Spleen (tissue), 11 donors: Measurements from ENCODE around the gene ZBTB7C. TPM values are rescaled to one million over a fixed set of nuclear protein-coding genes. Genes with fewer than 3 reads are reported as not detected.

Experiments
- DNase-seq: peaks from one replicate; pipeline ENCODE4 v3.0.0-alpha.2; 2020
- H3K27ac ChIP-seq, 8 donors: fragments of 200-600 bp; sonication (generic) in 7 of 8; 1 replicate in 4 of 8; 2 replicates in 4 of 8; pipeline versions ENCODE4 v1.5.0 to v1.8.0; 2016 to 2021; ENCODE audit warnings: inconsistent platforms in 4 of 8, mild to moderate bottlenecking in 4 of 8, moderate library complexity in 1 of 8
- H3K27me3 ChIP-seq, 7 donors: fragments of 200-600 bp; sonication (generic) in 6 of 7; replicated peaks in 1 of 7; 1 replicate in 4 of 7; 2 replicates in 3 of 7; pipeline versions ENCODE4 v1.5.0 to v1.8.0; 2016 to 2021; ENCODE audit warnings: inconsistent platforms in 3 of 7, mild to moderate bottlenecking in 1 of 7
- H3K36me3 ChIP-seq, 6 donors: fragments of 200-600 bp; sonication (generic) in 5 of 6; 1 replicate in 4 of 6; 2 replicates in 2 of 6; pipeline versions ENCODE4 v1.5.0 to v1.8.0; 2016 to 2021; ENCODE audit warnings: inconsistent platforms in 2 of 6
- H3K4me1 ChIP-seq, 6 donors: fragments of 200-600 bp; sonication (generic) in 5 of 6; 1 replicate in 3 of 6; 2 replicates in 3 of 6; pipeline versions ENCODE4 v1.5.0 to v1.8.0; 2016 to 2021; ENCODE audit warnings: inconsistent platforms in 3 of 6
- H3K4me3 ChIP-seq, 8 donors: fragments of 200-600 bp; sonication (generic) in 7 of 8; 1 replicate in 4 of 8; 2 replicates in 4 of 8; pipeline versions ENCODE4 v1.5.0 to v1.8.0; 2016 to 2021; ENCODE audit warnings: inconsistent platforms in 4 of 8, mild to moderate bottlenecking in 4 of 8, moderate library complexity in 2 of 8
- H3K9me3 ChIP-seq, 8 donors: fragments of 200-600 bp; sonication (generic) in 7 of 8; 1 replicate in 4 of 8; 2 replicates in 4 of 8; pipeline versions ENCODE4 v1.5.0 to v1.8.0; 2016 to 2021; ENCODE audit warnings: inconsistent platforms in 4 of 8
- POLR2A ChIP-seq, 3 donors: fragments of 450-650 bp; IDR thresholded peaks; one replicate each; pipeline ENCODE4 v1.5.1; 2017; ENCODE audit warnings: antibody characterized with exemption in 3 of 3, mild to moderate bottlenecking in 1 of 3
- POLR2AphosphoS5 ChIP-seq, 3 donors: sonication (generic); formaldehyde crosslinking; IDR thresholded peaks; one replicate each; pipeline ENCODE4 v1.5.1; 2017; ENCODE audit warnings: antibody characterized with exemption in 3 of 3
- WGBS, 5 donors: extraction: QIAGEN DNeasy Blood & Tissue Kit in 3 of 5; methylation state at CpG; one replicate each; pipeline versions ENCODE4 v1.1.5 to v1.1.7; 2013 to 2018; 5-methylcytosine and 5-hydroxymethylcytosine counted together
- intact Hi-C: fragments of 100-400 bp; cut with DNase I; formaldehyde crosslinking; loops from one replicate; pipeline ENCODE4 v1.15.0; 2023; ENCODE audit warnings: low total_unique reads
- polyA plus RNA-seq, 3 donors: library from polyadenylated mRNA; stranded (reverse); fragments of 200-250 nt; gene quantifications; one replicate each; pipeline ENCODE4 v1.2.1, GENCODE V29; 2013
- total RNA-seq, 7 donors: library from RNA; depleted of rRNA in 3 of 7; stranded (reverse); fragments of >200 nt in 3 of 7; fragmentation: NEBNext Ultra II Directional in 4 of 7; extraction: Animal tissue kit (Norgen Biotek cat#: 25700) in 4 of 7; gene quantifications; one replicate each; pipeline versions ENCODE4 v1.1.0 to v1.2.1, GENCODE V29; 2016 to 2021
- TF ChIP-seq, protein P1 (sequence below), 11 experiments: fragments of 200-600 bp in 7 of 11; fragments of 450-650 bp in 4 of 11; sonication (generic) in 4 of 11; IDR thresholded peaks in 8 of 11; conservative IDR thresholded peaks in 3 of 11; 1 replicate in 7 of 11; 2 replicates in 4 of 11; pipeline versions ENCODE4 v1.4.0 to v1.8.0; 2016 to 2021; ENCODE audit warnings: antibody characterized with exemption in 11 of 11, inconsistent platforms in 4 of 11, mild to moderate bottlenecking in 1 of 11
- donor health status: healthy with polysubstance abuse.
- donor health status: DM: no; HTN: no; CAD: no; lungs with moderate emphysema.
- donor health status: DM: no; HTN: no; CAD: no.
- donor health status: Bipolar disorder and iron deficiency.
- donor health status: healthy.
- donor health status: DM: no; HTN: no; CAD: no.
- donor health status: DM: yes; HTN: yes; CAD: no.

ZBTB7C gene
- total and polyA plus RNA-seq, 10 donors: 1.00 to 64.2 (median 18.8) TPM

DNA sequence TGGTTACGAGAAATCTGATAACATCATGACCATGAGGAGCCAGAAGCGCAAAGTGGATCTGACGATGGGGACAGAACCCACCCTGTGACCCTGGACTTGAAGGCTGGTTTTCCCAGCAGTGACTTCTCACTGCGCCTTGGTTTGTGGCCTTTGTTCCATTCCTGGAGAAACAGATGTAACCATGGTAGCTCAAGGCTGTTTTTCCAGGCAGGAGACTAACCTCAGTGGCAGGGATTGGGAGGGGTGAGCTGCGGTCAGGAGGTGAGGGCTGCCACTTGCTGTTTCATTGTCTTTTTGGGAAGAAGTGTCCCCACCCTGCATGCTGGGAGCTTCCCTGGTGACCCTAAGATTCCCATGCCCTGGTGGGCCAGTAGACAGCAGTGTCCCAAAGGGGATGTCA is 362.3 kb downstream of the ZBTB7C start:
- Histone ChIP-seq H3K27ac (no peak overlapping the region), H3K4me1 (peaks cover 0 to 13% (median 4%) of the 10 kb centered on the region in 6 donors), H3K4me3 (no peak overlapping the region), H3K27me3 (peaks cover 0 to 5% (median 0%) of the 10 kb centered on the region in 7 donors), H3K36me3 (no peaks in the 10 kb centered on the region), H3K9me3 (peaks cover 0 to 8% (median 0%) of the 10 kb centered on the region in 8 donors)
- WGBS, 5 donors: 76 to 82% (median 79%) methylated on average over 4 to 5 of the region's 5 CpGs
- intact Hi-C loops: no loop called here
- TF ChIP-seq, protein P1, sequence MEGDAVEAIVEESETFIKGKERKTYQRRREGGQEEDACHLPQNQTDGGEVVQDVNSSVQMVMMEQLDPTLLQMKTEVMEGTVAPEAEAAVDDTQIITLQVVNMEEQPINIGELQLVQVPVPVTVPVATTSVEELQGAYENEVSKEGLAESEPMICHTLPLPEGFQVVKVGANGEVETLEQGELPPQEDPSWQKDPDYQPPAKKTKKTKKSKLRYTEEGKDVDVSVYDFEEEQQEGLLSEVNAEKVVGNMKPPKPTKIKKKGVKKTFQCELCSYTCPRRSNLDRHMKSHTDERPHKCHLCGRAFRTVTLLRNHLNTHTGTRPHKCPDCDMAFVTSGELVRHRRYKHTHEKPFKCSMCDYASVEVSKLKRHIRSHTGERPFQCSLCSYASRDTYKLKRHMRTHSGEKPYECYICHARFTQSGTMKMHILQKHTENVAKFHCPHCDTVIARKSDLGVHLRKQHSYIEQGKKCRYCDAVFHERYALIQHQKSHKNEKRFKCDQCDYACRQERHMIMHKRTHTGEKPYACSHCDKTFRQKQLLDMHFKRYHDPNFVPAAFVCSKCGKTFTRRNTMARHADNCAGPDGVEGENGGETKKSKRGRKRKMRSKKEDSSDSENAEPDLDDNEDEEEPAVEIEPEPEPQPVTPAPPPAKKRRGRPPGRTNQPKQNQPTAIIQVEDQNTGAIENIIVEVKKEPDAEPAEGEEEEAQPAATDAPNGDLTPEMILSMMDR (IDR thresholded peaks at IDR 0.05 in 8 of 11, conservative IDR thresholded peaks at IDR 0.05 in 3 of 11): no peak
- TF ChIP-seq POLR2A (IDR thresholded peaks at IDR 0.05) (no peak), POLR2AphosphoS5 (IDR thresholded peaks at IDR 0.05) (no peak)
- DNase-seq: peak; percentile 30

- intact Hi-C loops: no loop called here
- peak; percentile 54 for DNase-seq
Observed at GRCh38 chr18:48045744-48046143, 363.4 kb downstream of the ZBTB7C start.

GRCh38 chr18:48044944-48045343 is 364.2 kb downstream of the ZBTB7C start:
- Histone ChIP-seq H3K4me3 (no peak overlapping the region), H3K27ac (no peak overlapping the region), H3K27me3 (peaks cover 0 to 5% (median 0%) of the 10 kb centered on the region in 7 donors), H3K9me3 (peaks cover 0 to 8% (median 0%) of the 10 kb centered on the region in 8 donors), H3K36me3 (peaks cover 0 to 11% (median 0%) of the 10 kb centered on the region in 6 donors), H3K4me1 (peaks cover 0 to 5% (median under 1%) of the 10 kb centered on the region in 6 donors)
- WGBS, 5 donors: 76 to 86% (median 80%) methylated on average over 3 of the region's 3 CpGs
- TF ChIP-seq POLR2AphosphoS5 (IDR thresholded peaks at IDR 0.05) (no peak), POLR2A (IDR thresholded peaks at IDR 0.05) (no peak)
- TF ChIP-seq, protein P1 (IDR thresholded peaks at IDR 0.05 in 8 of 11, conservative IDR thresholded peaks at IDR 0.05 in 3 of 11): no peak
- peak; percentile 60 for DNase-seq
- intact Hi-C loops: no loop called here

More at GRCh38 chr18:48045744-48046143, 363.4 kb downstream of the ZBTB7C start:
- H3K4me3 ChIP-seq: no peak overlapping the region
- 76 to 100% (median 93%) methylated on average over 2 of the region's 2 CpGs for WGBS, 5 donors
- H3K9me3 ChIP-seq: peaks cover 0 to 8% (median 0%) of the 10 kb centered on the region in 8 donors
- H3K27me3 ChIP-seq: peaks cover 0 to 5% (median 0%) of the 10 kb centered on the region in 7 donors
- peaks cover 0 to 3% (median 0%) of the 10 kb centered on the region in 6 donors for H3K36me3 ChIP-seq
- no peak overlapping the region for H3K27ac ChIP-seq
- peaks cover 0 to 12% (median 4%) of the 10 kb centered on the region in 6 donors for H3K4me1 ChIP-seq
- TF ChIP-seq POLR2AphosphoS5 (IDR thresholded peaks at IDR 0.05) (no peak), POLR2A (IDR thresholded peaks at IDR 0.05) (no peak)
- TF ChIP-seq, protein P1 (IDR thresholded peaks at IDR 0.05 in 8 of 11, conservative IDR thresholded peaks at IDR 0.05 in 3 of 11): no peak

DNA sequence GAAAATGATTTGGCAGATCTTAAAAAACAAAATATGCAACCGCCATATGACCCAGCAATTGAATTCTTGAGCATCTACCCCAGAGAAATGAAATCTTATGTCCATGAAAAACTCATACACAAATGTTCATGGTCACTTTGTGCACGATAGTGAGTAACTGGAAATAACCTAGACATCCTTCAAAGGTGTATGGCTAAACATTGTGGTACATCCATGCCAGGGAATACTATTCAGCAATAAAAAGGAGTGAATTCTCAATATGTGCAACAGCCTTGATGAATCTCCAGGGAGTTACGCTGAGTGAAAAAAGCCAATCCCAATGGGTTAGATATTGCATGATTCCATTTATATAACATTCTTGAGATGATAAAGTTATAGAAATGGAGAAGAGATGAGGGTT is 366.0 kb downstream of the ZBTB7C start:
- H3K4me1 ChIP-seq: peaks cover 0 to 9% (median under 1%) of the 10 kb centered on the region in 6 donors
- DNase-seq: no peak
- peaks cover 0 to 2% (median 0%) of the 10 kb centered on the region in 7 donors for H3K27me3 ChIP-seq
- intact Hi-C loops: no loop called here
- no peak overlapping the region for H3K27ac ChIP-seq
- peaks cover 0 to 19% (median 0%) of the 10 kb centered on the region in 6 donors for H3K36me3 ChIP-seq
- 72 to 95% (median 76%) methylated on average over 3 of the region's 3 CpGs for WGBS, 5 donors
- TF ChIP-seq POLR2AphosphoS5 (IDR thresholded peaks at IDR 0.05) (no peak), POLR2A (IDR thresholded peaks at IDR 0.05) (no peak)
- TF ChIP-seq, protein P1 (IDR thresholded peaks at IDR 0.05 in 8 of 11, conservative IDR thresholded peaks at IDR 0.05 in 3 of 11): no peak
- peaks cover 0 to 8% (median 0%) of the 10 kb centered on the region in 8 donors for H3K9me3 ChIP-seq
- no peak overlapping the region for H3K4me3 ChIP-seq
